ENCODE measurements around the gene POU2F3.

Gene POU2F3

DNA sequence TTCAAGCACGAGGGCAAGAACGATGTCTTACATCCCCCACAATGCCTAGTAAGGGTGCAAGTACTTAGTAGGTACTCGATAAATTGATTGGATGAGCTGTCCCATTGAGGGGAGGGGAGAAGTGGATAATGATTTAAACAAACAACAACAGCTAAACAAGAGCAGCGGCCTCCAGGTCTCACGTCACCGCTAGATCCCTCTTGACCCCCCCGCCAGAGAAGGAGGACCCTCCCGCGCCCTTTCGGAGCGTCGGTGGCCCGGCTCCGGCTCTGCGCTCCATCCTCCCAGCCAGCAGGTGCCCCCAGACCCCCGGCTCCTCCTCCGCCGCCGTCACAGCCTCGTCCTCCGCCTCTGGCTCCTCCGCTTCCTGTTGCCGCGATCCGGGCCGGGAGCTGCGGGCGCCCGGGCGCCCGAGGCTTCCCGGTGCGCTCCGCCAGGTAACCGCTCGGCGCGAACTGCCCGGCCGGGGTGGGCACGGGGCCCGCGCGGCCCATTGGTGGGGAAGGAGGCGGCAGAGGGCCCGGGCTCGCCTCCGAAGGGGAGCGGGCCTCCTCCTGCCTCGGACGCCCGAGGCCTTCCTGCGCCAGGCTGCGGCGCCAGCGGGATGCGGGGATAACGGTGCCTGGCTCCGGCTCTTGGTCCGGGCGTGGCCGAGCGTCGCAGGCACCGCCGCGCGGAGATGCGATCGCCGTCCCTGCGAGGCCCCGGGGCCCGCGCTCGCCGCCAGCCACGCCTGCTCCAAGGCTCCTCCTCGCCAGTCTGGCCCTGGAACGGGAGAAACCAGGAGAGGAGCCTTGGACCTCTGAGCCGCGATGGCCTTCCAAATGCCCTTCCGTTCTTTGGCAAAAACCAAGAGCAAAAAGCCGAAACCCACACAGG, 85.2 kb downstream of the POU2F3 start, which contains the start of gene TLCD5:
Gene TLCD5 (plus strand): TSS at position 368 of the 879 bp plus-strand sequence. CDS start 2,143 bp downstream, outside the sequence.
- DNase-seq, result peak; percentile 30

DNA sequence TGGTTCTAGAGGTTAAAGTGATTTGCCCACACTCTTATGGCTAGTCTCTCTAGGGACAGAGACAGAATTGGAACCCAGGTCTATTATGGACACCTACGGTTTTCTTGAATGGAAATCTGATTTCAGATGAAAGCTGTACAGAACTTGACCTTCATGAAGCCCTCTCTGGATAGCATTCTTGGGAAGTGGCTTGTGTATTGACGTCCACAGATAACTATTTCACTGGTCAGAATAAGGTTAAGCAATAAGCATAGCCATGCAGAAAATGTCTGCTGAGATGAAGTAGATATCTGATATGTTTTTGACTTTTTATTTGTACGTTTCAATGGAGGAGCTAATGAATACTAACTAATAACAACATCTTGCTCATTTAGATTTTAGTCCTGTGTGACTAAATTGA, 86.3 kb downstream of the POU2F3 start:
- DNase-seq, result no peak

DNA sequence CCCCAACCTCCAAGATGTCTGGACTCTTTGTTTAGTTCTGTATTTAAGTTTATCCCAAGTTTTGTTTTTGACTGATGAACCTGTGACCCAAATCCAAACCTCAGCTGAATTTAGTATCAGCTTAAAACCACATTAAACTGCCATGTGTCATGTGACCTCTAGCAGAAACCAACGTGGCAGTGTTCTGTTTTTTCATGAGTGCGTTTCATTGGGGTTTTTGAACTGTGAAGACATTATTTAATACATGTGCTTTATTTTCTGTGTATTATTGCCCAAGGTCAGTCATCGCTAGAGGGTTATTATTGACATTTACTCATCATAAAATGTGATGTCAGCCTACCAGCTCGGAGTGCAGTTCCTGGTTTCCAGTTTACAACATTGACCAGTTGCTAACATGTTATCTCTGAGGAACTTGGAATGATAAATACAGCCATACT, 86.9 kb downstream of the POU2F3 start:
- DNase-seq, result no peak

DNA sequence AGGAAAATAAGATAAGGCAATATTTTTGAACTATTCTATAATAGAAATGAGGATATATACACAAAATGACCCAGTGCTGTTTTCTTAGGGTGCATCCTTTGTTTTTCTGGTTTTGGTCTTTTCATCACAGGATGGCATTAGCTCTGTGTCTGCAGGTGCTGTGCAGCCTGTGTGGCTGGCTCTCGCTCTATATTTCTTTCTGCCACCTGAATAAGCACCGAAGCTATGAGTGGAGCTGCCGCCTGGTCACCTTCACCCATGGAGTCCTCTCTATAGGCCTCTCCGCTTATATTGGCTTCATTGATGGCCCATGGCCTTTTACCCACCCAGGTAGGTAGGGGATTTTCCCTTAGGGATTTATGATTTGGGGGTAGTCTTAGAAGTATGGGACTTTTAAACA, 87.4 kb downstream of the POU2F3 start:
- no peak for DNase-seq

DNA sequence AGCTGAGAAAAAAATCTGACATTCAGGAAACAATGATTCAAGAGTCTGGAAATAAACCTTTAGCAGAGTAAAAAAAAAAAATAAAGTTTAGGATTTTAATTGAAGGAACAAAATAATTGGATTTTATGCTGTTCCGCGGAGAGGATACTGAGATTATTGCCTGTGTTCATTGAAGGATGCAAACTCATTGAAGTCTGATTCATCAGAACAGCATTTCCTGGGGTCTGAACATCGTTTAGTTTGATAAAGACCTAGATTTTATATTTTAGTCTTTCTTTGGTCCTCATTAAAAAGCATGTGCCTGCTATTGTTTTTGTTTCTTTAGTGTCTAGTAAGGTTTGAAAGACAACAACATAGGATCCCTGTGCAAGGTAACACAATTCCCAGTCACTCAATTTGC, 89.6 kb downstream of the POU2F3 start:
- no peak for DNase-seq

DNA sequence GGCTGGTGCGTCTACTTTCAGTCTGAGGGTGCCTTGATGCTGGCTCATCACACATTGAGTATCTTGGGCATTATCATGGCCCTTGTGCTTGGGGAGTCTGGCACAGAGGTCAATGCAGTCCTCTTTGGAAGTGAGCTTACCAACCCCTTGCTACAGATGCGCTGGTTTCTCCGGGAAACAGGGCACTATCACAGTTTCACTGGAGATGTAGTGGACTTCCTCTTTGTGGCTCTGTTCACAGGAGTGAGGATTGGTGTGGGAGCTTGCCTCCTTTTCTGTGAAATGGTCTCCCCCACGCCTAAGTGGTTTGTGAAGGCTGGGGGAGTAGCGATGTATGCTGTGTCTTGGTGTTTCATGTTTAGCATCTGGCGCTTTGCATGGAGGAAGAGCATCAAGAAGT, 90.1 kb downstream of the POU2F3 start:
- no peak for DNase-seq

DNA sequence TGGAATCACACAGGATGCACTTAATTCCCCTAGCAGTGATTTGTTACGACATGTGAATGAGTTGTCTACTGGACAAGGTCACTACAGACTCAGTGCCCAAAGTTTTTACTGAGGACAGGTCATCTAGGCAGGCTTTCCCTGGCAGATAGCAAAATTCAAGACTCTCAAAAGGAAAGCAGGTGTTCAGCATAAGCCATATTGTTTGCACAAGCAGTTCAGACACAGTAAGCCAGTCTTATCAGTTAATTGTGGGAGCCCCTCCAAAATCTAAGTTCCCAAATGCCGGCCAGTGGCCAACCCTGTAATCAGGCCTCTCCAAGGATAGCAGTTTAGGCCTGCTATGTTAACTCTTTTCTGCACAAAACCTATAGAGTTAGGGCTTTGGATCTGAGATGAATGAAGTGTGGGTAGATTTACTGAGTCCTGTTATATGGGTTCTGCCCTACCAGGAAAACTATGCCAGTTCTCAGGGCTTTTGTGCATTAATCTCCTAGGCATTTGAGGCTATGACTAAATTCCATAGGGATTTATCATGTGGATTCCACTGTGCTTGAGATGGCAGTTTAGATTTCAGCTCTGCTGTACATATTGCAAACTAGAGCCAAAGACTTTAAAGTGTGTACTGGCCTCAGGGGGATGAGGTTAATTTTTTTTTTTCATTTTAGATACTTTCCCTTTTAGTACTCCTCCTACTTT, 91.5 kb downstream of the POU2F3 start:
- no peak for DNase-seq

DNA sequence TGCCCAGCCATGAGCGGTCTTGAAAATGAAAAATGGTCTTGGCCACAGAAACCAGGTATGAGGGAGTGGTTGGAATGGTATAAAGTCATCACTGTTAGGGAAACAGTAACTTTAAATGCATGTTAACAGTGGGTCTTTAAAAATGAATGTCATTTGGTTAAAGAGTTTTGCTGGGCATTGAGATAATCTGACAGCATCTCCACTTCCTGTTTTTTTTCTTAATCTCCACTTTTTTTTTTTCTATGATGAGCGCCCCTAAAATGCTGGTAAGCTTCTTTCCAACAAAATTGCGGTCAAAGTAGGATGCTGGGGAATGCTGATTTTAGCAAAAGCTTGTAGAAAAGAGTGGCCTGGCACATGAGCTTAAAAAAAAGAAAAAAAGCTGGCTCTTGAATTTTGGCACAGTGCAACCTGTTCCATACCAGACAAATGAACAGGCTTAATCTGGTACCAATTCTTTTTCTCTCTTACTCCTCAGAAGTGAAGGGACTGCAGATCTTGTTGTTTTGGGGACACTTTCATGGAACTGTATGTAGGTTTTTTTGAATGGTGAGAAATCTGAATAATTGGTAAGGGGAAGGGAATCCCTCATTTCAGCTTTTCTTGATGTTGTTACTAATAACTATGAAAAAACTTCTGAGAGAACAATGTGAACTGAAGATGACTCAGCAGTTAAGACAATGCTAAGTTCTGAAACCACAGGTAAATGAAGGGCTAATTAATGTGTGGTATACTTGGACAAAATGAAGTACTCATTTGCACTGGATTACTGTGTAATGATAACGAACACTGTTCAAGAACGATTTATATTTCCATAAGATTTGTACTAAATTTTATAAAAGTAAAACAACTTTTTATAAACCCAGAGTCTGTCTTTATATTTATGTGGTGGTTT, 93.1 kb downstream of the POU2F3 start:
- DNase-seq, result no peak

DNA sequence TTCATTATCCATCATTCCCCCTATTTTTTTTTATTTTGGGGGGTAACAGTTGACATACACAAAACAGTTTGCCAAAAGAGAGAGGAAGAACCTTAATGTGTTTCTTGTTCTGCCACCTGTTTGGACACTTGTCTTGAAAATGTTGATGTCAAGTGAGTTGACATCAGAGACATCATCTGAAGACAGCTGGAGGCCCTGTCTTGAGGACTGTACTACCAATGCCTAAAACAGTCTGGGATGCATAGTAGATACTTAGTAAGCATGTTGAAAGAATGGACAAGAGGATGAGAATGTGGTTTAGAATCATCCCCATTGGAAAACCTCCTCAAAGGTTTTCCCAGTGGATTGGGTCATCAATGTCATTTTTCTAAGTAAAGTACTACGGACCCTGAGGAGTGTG, 93.9 kb downstream of the POU2F3 start:
- DNase-seq, result no peak

DNA sequence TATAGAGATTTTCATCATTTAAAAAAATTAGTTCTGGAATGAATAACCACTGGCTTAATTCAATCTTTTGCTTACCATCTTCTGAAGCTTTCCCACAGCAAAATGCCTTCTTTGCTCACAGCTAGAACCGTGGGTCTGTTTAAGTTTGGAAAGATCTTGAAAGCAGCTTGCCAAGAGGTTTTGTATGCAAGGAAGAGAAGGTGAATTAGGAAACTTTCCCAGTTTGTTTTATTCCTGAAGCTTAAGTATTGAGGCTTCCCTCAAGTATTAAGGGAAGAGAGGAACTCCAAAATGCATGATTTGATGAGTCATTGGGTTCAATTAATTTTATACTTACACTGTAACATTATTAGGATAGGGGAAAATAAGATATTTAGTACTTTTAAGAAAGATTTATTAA, 94.4 kb downstream of the POU2F3 start:
- no peak for DNase-seq

DNA sequence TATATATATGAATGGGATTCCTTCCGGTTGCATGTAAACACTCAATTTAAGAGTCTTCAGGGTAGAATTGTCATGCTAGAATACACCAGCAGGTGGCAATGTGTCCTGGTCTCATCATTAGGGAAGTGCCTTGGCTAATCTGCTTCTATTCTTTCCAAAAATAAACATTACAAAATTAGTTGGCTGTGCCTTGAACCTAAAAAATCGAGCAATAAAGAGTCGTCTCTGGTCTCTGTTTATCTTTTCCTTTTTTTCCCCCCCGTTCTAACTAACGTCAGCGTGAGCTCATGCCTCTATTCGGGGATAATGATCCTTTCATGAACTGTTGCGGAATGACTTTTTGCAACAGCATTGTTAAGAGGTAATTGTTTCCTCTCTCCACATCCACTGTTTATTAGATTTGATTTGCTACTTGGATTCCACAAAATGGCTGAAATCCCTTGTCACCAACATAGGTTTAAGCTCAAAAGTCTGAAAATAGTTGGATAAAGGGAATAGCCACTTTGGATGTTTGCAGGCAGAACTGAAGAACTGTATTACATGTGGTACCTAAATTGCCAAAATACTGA, 95.0 kb downstream of the POU2F3 start:
- DNase-seq, result peak; percentile 45

DNA sequence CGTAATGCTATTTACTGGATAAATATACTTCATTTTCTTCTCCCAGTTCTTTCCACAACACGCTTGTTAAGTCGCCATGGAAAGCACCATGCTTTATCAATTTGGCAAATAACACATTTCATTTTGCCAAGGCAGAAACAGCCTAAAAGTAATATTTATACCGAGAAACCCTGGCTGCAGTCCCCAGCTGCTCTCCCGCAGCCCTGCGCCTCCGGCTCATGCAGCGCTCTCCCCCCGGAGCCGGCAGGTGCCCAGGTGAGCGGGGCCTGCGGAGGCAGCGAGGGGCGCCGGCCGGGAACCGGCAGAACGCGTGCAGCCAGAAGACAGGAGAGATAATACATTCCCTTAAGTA, 95.6 kb downstream of the POU2F3 start:
- DNase-seq, result no peak

DNA sequence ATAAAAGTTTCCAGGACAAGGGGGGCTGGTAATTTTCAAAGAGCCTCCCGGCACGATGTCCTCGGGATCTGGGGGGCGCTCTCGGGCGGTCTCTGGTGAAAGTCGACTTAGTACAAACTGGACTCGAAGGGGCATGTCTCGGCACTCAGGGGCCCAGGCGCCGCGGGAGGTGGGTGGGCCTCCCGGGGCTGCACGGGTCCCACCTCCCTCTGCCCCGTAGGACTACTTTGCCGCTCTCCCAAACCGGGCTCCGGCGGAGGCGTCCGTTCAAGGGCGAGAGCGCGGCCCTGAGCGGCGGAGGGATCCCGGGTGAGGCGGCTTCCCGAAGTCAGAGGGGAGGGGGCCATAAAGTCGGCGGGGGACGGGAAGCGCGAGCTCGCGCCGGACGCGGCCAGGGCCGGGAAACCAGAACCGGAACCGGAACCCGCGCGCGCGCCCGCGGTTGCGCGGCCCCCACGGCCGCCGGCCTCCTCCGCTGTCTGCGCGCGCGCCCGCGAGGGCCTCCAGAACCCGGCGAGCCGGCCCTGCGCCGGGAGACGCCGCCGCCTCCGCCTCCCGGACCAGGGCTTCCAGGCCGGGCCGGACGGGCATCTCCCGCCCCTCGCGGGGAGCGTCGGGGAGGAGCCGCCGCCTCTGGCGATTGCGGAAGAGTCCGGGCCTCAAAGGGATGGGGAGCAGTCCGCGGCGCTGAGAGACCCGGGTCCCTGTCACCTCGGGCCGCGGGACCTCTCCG, 96.1 kb downstream of the POU2F3 start, which contains the start of gene ARHGEF12:
Gene ARHGEF12 (plus strand): TSS at position 506 of the 733 bp plus-strand sequence. CDS start 831 bp downstream, outside the sequence.
- peak; percentile 34 for DNase-seq

DNA sequence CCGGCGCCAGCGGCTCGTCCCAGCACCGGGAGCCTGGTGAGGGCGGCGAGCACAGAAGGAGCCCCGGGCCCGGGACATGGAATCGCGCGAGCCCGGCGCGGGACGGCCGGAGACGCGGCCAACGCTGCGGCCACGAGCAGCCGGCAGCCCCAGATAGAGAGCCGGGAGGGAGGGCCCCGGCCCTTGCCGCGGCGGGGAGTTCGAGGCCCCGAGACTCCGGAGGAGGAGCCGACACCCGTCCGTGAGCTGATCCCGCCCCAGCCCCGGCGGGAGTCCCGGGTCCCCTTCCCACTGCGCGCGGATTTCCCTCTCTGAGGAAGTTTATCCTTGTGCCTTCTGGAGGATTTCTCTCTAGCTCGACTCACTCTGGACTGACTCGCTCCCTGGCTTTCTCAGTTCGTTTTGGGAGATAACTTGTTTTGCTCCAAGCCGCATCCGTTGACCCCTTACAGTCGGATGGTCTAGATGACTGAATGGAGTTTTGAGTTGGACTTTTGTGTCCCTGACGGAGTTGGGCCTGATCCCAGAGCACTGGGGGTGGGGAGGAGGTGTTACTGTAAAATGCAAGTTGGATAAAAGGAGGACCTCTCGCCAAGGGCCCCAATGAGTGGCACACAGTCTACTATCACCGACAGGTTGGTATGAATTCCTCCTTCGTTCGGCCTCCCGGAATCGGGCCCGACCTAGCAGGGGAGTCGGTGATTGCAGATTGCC, 96.9 kb downstream of the POU2F3 start:
- DNase-seq, result no peak

DNA sequence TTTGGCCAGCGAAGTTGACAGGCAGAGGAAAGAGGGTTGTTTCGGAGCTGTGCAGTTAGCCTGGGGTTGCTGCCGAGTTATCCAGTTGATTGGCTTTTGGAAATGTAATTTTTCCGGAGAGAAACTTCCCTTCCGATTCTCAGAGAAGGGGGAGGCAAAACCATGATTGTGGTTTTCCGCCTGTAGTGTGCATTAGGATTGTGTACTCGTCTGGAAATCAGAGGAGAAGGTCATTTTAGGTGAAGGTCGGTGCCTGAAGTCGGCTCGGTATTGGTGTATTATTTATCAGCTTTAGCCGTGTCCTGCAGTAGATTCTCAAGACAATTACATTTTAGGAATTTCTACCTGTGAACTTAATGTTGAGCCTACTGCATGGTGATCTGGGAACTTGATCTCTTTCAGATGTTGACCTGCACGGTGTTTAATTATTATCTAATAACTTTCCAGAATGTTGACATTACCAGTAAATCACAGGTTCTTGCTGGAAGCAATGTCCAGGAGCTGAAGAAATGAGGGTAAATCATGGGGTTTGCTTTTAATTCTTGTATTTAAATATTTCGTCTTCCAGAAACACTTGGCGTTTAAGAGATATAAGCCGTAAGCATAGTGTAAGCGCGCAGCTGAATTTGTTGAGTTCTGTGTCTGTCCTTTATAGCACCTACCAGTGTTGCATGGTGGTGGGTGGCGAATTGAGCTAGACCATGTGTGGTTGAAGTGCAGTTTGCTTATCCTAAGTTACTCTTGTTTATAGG, 97.6 kb downstream of the POU2F3 start:
- no peak for DNase-seq

DNA sequence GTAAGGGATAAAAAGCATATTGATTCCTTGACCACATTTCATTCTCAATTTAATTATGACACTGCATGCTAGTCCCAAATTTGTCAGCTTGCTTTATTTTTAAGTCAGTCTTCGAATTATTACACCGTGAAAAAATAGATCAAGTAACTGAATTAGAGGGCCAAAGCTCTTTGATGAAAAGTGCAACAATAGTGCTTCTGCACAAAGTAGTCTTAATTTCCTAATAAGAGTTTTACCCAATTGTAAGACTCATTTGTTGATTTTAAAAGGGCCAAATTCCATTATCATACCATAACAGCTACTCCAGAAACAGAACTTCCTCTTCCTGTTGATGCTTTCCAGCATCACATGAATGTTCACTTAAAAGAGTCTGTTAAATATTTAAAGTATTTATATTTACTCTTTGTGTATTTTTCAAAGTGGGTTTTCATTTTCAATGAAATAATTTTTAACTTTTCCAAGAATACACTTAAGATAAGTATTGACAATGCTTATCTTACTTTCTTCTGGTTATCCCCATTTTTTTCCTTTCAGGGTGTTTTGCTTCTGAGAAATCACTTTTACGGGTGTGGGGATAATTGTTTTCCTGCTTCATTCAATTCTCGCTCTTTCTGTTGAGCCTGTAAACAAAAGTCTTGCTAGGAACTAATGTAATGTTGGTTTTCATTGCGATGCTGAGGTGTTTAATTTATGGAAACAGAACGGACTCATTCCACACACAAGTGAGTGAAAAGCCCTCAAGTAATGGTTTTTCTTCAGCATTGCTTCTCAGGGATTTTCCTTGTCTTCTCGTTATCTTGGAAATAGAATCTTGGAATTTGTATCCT, 98.4 kb downstream of the POU2F3 start:
- no peak for DNase-seq

DNA sequence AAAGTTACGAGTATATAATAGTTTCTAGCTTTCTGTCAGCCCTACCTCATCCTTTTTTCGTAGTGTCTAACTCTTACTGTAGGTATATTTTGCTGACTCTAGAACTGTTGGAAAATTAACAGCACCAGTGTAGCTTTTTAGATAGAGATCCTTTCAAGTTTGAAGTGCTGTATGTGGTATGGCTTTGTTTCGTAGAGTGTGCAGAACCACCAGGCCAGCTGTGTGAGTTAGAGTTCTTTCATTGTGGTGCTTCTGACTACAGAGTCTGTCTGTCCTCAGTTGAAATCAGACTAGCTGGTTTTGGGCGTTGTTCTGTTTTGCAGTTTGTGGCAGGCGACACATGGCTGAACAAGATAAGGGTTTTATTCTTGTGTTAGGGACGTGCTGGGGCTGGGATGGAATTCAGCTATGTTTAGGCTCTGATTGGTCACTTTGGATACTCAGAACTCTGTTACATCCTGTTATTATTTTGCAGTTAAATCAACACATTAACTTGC, 99.5 kb downstream of the POU2F3 start:
- DNase-seq, result no peak

DNA sequence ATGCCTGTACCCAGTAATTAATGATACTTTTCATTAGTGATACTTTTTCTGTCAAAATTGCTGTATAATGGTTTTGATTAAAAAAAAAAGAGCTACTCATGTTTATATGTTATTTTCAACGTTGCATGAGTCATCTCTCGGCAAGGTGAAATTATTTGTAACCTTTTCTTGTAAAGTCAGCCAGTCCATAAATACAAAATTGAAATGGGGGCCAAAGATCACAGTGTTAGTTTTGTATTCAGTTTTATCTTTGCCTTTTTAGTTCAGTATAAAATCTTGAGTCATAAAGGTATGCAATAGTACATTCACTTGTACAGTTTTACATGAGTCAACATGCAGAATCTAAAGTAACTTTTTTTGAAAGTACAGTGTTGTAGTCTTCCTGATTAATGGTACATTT, 100.6 kb downstream of the POU2F3 start:
- no peak for DNase-seq

DNA sequence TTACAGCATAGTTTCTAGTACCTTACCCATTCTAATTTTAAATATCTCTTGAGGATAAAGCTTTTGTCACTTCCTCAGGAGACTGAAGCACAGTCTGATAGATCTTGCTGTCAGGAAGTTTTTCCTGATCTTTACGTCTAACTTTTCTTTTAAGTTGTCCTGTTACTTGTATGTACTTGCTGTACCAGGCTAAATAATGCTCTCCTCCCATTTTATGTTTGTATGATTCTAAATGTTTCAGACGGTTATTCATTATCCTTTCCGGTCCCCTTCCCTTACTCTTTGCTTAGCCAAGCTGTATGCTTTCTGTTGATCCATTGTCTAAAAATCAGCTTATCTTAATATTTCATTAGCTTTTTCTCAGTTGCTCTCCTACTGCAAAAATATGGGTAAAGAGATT, 102.3 kb downstream of the POU2F3 start:
- no peak for DNase-seq

All from NCI-H1436 treated with DMSO at 0.1 percent for 48 hours (cell line).